ENCODE data around the gene RAB12.
"Not testable (repeated sequence)": the region's sequence is repeated elsewhere in the genome, so short reads cannot be mapped to it uniquely, and the experiment has no call there.

RAB12 gene

DNA sequence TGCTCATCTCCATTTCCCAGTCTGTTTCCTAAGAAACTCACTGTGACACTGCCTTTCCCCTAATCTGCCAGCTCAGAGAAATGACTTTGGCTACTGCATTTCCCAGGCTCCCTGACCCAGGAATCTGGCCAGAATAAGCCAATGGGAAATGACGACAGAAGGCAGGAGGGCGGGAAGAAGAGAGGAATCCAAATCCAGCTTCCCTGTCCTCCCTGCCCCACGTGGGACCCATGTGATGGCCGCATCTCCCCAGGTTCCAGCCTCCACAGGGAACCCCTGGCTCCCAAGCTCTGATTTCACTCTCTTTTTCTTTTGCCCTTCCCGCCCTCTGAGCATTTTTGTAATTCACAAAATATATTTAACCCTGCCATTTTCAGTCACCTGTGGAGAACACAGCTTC is 37.8 kb upstream of the RAB12 start:
- Histone ChIP-seq H2BK15ac (replicated peaks; ENCODE audit: low read depth) (no peak overlapping the region), H3K4me1 (ENCODE audit: control insufficient read depth, low read depth, low read length) (no peaks in the 10 kb centered on the region), H3K23ac (ENCODE audit: low read length) (no peak overlapping the region), H3K9ac (ENCODE audit: low read length) (no peak overlapping the region), H3K4me3 (ENCODE audit: low read length) (no peak overlapping the region), H3K27me3 (ENCODE audit: insufficient read depth, low read length, poor library complexity) (no peaks in the 10 kb centered on the region), H3K79me2 (ENCODE audit: control insufficient read depth, insufficient read depth, low read length) (no peaks in the 10 kb centered on the region), H3K79me1 (ENCODE audit: low read length) (no peaks in the 10 kb centered on the region), H3K27ac (ENCODE audit: low read depth, low read length) (no peak overlapping the region), H3K4ac (ENCODE audit: low read depth, low read length) (no peak overlapping the region), H4K5ac (ENCODE audit: low read length) (no peak overlapping the region), H2BK5ac (ENCODE audit: low read length) (no peak overlapping the region), H2BK120ac (ENCODE audit: low read depth, low read length) (no peak overlapping the region), H3K36me3 (ENCODE audit: control insufficient read depth, insufficient read depth, low read length) (no peaks in the 10 kb centered on the region), H2AK5ac (ENCODE audit: low read length) (no peak overlapping the region), H3K18ac (ENCODE audit: low read length) (no peak overlapping the region), H4K8ac (ENCODE audit: low read depth, low read length) (no peak overlapping the region), H3K56ac (ENCODE audit: low read length) (no peak overlapping the region), H3K4me2 (ENCODE audit: low read length) (no peak overlapping the region)
- DNase-seq: peak; percentile 31
- no CpG with 5 or more reads among the region's 5 CpGs for WGBS (ENCODE audit: extremely low coverage, insufficient coverage, low lambda C conversion rate)

DNA sequence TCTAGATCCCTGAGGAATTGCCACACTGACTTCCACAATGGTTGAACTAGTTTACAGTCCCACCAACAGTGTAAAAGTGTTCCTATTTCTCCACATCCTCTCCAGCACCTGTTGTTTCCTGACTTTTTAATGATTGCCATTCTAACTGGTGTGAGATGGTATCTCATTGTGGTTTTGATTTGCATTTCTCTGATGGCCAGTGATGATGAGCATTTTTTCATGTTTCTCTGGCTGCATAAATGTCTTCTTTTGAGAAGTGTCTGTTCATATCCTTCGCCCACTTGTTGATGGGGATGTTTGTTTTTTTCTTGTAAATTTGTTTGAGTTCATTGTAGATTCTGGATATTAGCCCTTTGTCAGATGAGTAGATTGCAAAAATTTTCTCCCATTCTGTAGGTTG is 35.5 kb upstream of the RAB12 start:
- H3K27ac ChIP-seq (ENCODE audit: low read depth, low read length); DNase-seq: not testable (repeated sequence)

DNA sequence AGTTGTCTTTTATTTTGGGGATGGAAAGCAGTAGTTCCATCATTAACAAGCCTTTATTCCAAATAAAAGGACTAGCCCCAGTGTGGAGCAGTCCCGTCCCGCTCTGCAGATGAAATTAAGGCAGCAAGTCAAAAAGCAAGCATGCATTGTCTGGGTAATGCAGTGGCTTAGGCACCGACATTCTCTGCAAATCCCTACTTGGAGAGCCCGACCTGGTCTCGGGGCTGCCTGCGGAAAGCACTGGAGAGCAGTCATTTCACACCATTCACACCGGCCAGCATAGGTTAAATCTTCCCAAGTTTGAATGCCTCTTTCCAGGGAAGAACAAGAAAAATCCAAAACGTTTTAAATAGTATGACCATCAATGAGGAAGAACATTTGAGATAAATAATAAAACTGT is 24.4 kb upstream of the RAB12 start:
- Histone ChIP-seq H2BK15ac (replicated peaks; ENCODE audit: low read depth) (no peak overlapping the region), H3K18ac (ENCODE audit: low read length) (no peak overlapping the region), H3K56ac (ENCODE audit: low read length) (peak overlapping the region; percentile 44), H3K4me3 (ENCODE audit: low read length) (no peak overlapping the region), H3K4me2 (ENCODE audit: low read length) (peak overlapping the region; percentile 10), H3K23ac (ENCODE audit: low read length) (no peak overlapping the region), H3K9ac (ENCODE audit: low read length) (no peak overlapping the region), H3K36me3 (ENCODE audit: control insufficient read depth, insufficient read depth, low read length) (no peaks in the 10 kb centered on the region), H3K27me3 (ENCODE audit: insufficient read depth, low read length, poor library complexity) (no peaks in the 10 kb centered on the region), H2AK5ac (ENCODE audit: low read length) (no peak overlapping the region), H3K79me2 (ENCODE audit: control insufficient read depth, insufficient read depth, low read length) (no peaks in the 10 kb centered on the region), H3K4ac (ENCODE audit: low read depth, low read length) (no peak overlapping the region), H3K79me1 (ENCODE audit: low read length) (no peaks in the 10 kb centered on the region), H3K4me1 (ENCODE audit: control insufficient read depth, low read depth, low read length) (no peaks in the 10 kb centered on the region), H2BK120ac (ENCODE audit: low read depth, low read length) (no peak overlapping the region), H4K5ac (ENCODE audit: low read length) (no peak overlapping the region), H2BK5ac (ENCODE audit: low read length) (no peak overlapping the region), H4K8ac (ENCODE audit: low read depth, low read length) (no peak overlapping the region), H3K27ac (ENCODE audit: low read depth, low read length) (no peak overlapping the region)
- no CpG with 5 or more reads among the region's 8 CpGs for WGBS (ENCODE audit: extremely low coverage, insufficient coverage, low lambda C conversion rate)
- DNase-seq: peak; percentile 27

More for the DNA sequence above, 35.5 kb upstream of the RAB12 start:
- H4K8ac ChIP-seq (ENCODE audit: low read depth, low read length); H2AK5ac ChIP-seq (ENCODE audit: low read length); H3K27me3 ChIP-seq (ENCODE audit: insufficient read depth, low read length, poor library complexity); H4K5ac ChIP-seq (ENCODE audit: low read length); H3K4ac ChIP-seq (ENCODE audit: low read depth, low read length); H2BK15ac ChIP-seq (replicated peaks; ENCODE audit: low read depth); H3K36me3 ChIP-seq (ENCODE audit: control insufficient read depth, insufficient read depth, low read length); H3K79me2 ChIP-seq (ENCODE audit: control insufficient read depth, insufficient read depth, low read length); H2BK120ac ChIP-seq (ENCODE audit: low read depth, low read length); H3K18ac ChIP-seq (ENCODE audit: low read length); H3K4me3 ChIP-seq (ENCODE audit: low read length); H2BK5ac ChIP-seq (ENCODE audit: low read length); H3K4me1 ChIP-seq (ENCODE audit: control insufficient read depth, low read depth, low read length); H3K4me2 ChIP-seq (ENCODE audit: low read length); H3K23ac ChIP-seq (ENCODE audit: low read length); H3K79me1 ChIP-seq (ENCODE audit: low read length); H3K9ac ChIP-seq (ENCODE audit: low read length); H3K56ac ChIP-seq (ENCODE audit: low read length): not testable (repeated sequence)
- WGBS (ENCODE audit: extremely low coverage, insufficient coverage, low lambda C conversion rate): no CpG with 5 or more reads among the region's 1 CpG

DNA sequence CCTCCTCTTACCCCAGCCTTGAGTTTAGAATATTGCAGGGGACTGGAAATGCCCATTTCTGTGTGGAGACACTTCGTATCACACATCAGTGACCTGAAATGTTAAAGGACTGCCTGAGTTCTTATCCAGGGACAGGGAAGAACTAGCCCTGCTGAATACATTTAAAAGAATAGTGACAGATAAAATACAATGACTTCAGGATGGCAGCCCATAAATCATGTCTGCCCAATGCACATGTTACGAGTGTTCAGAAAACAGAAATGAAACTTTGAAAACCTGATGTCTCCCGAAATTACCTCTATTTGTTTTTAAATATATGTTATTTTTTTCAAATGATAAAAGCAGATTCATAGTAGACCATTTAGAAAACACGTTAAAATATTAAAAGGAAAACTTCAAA is 22.3 kb upstream of the RAB12 start:
- H3K4me1 ChIP-seq (ENCODE audit: control insufficient read depth, low read depth, low read length): no peaks in the 10 kb centered on the region
- H2BK15ac ChIP-seq (replicated peaks; ENCODE audit: low read depth): no peak overlapping the region
- H3K9ac ChIP-seq (ENCODE audit: low read length): no peak overlapping the region
- WGBS (ENCODE audit: extremely low coverage, insufficient coverage, low lambda C conversion rate): no CpG with 5 or more reads among the region's 4 CpGs
- no peak overlapping the region for H3K23ac ChIP-seq (ENCODE audit: low read length)
- no peak overlapping the region for H2BK5ac ChIP-seq (ENCODE audit: low read length)
- H2BK120ac ChIP-seq (ENCODE audit: low read depth, low read length): no peak overlapping the region
- no peaks in the 10 kb centered on the region for H3K36me3 ChIP-seq (ENCODE audit: control insufficient read depth, insufficient read depth, low read length)
- no peak overlapping the region for H4K8ac ChIP-seq (ENCODE audit: low read depth, low read length)
- no peak overlapping the region for H4K5ac ChIP-seq (ENCODE audit: low read length)
- H3K27ac ChIP-seq (ENCODE audit: low read depth, low read length): no peak overlapping the region
- H3K18ac ChIP-seq (ENCODE audit: low read length): no peak overlapping the region
- no peak overlapping the region for H3K4me2 ChIP-seq (ENCODE audit: low read length)
- H3K4ac ChIP-seq (ENCODE audit: low read depth, low read length): no peak overlapping the region
- H3K4me3 ChIP-seq (ENCODE audit: low read length): no peak overlapping the region
- no peak overlapping the region for H3K56ac ChIP-seq (ENCODE audit: low read length)
- H3K79me1 ChIP-seq (ENCODE audit: low read length): no peaks in the 10 kb centered on the region
- no peaks in the 10 kb centered on the region for H3K79me2 ChIP-seq (ENCODE audit: control insufficient read depth, insufficient read depth, low read length)
- no peak overlapping the region for H2AK5ac ChIP-seq (ENCODE audit: low read length)
- H3K27me3 ChIP-seq (ENCODE audit: insufficient read depth, low read length, poor library complexity): no peaks in the 10 kb centered on the region
- DNase-seq: no peak

- no peak overlapping the region for H3K18ac ChIP-seq (ENCODE audit: low read length)
- H3K79me1 ChIP-seq (ENCODE audit: low read length): no peaks in the 10 kb centered on the region
Observed at GRCh38 chr18:8595445-8595844, 13.8 kb upstream of the RAB12 start.

GRCh38 chr18:8601277-8602032 is 7.8 kb upstream of the RAB12 start:
- DNase-seq: no peak
- WGBS (ENCODE audit: extremely low coverage, insufficient coverage, low lambda C conversion rate): no CpG with 5 or more reads among the region's 6 CpGs

More at GRCh38 chr18:8595445-8595844, 13.8 kb upstream of the RAB12 start:
- H3K4ac ChIP-seq (ENCODE audit: low read depth, low read length): no peak overlapping the region
- no CpG with 5 or more reads among the region's 6 CpGs for WGBS (ENCODE audit: extremely low coverage, insufficient coverage, low lambda C conversion rate)
- no peak overlapping the region for H2AK5ac ChIP-seq (ENCODE audit: low read length)
- H4K8ac ChIP-seq (ENCODE audit: low read depth, low read length): no peak overlapping the region
- H4K5ac ChIP-seq (ENCODE audit: low read length): no peak overlapping the region
- H3K79me2 ChIP-seq (ENCODE audit: control insufficient read depth, insufficient read depth, low read length): no peaks in the 10 kb centered on the region
- H2BK120ac ChIP-seq (ENCODE audit: low read depth, low read length): no peak overlapping the region
- H3K4me1 ChIP-seq (ENCODE audit: control insufficient read depth, low read depth, low read length): no peaks in the 10 kb centered on the region
- H3K56ac ChIP-seq (ENCODE audit: low read length): no peak overlapping the region
- H3K27me3 ChIP-seq (ENCODE audit: insufficient read depth, low read length, poor library complexity): no peaks in the 10 kb centered on the region
- DNase-seq: no peak
- H3K9ac ChIP-seq (ENCODE audit: low read length): no peak overlapping the region
- H3K23ac ChIP-seq (ENCODE audit: low read length): no peak overlapping the region
- H2BK15ac ChIP-seq (replicated peaks; ENCODE audit: low read depth): no peak overlapping the region
- no peak overlapping the region for H3K4me3 ChIP-seq (ENCODE audit: low read length)
- H3K36me3 ChIP-seq (ENCODE audit: control insufficient read depth, insufficient read depth, low read length): no peaks in the 10 kb centered on the region
- H3K27ac ChIP-seq (ENCODE audit: low read depth, low read length): no peak overlapping the region
- no peak overlapping the region for H3K4me2 ChIP-seq (ENCODE audit: low read length)
- H2BK5ac ChIP-seq (ENCODE audit: low read length): no peak overlapping the region

More at GRCh38 chr18:8601277-8602032, 7.8 kb upstream of the RAB12 start:
- H3K4me1 ChIP-seq (ENCODE audit: control insufficient read depth, low read depth, low read length): no peaks in the 10 kb centered on the region
- no peak overlapping the region for H2BK5ac ChIP-seq (ENCODE audit: low read length)
- H2BK15ac ChIP-seq (replicated peaks; ENCODE audit: low read depth): no peak overlapping the region
- H4K5ac ChIP-seq (ENCODE audit: low read length): no peak overlapping the region
- no peak overlapping the region for H3K9ac ChIP-seq (ENCODE audit: low read length)
- H2AK5ac ChIP-seq (ENCODE audit: low read length): no peak overlapping the region
- no peaks in the 10 kb centered on the region for H3K36me3 ChIP-seq (ENCODE audit: control insufficient read depth, insufficient read depth, low read length)
- H3K4ac ChIP-seq (ENCODE audit: low read depth, low read length): no peak overlapping the region
- H3K4me3 ChIP-seq (ENCODE audit: low read length): no peak overlapping the region
- no peak overlapping the region for H3K56ac ChIP-seq (ENCODE audit: low read length)
- no peak overlapping the region for H4K8ac ChIP-seq (ENCODE audit: low read depth, low read length)
- H3K27me3 ChIP-seq (ENCODE audit: insufficient read depth, low read length, poor library complexity): no peaks in the 10 kb centered on the region
- H3K27ac ChIP-seq (ENCODE audit: low read depth, low read length): no peak overlapping the region
- H3K4me2 ChIP-seq (ENCODE audit: low read length): no peak overlapping the region
- H3K23ac ChIP-seq (ENCODE audit: low read length): no peak overlapping the region
- H3K79me1 ChIP-seq (ENCODE audit: low read length): no peaks in the 10 kb centered on the region
- no peak overlapping the region for H3K18ac ChIP-seq (ENCODE audit: low read length)
- no peak overlapping the region for H2BK120ac ChIP-seq (ENCODE audit: low read depth, low read length)
- no peaks in the 10 kb centered on the region for H3K79me2 ChIP-seq (ENCODE audit: control insufficient read depth, insufficient read depth, low read length)
